HG03354 (cell line): ENCODE data around the gene NFS1.

ENCODE experiments used
- ATAC-seq: cut with Tn5 transposase; IDR thresholded peaks from one replicate; pipeline ENCODE4 v1.9.1; 2021; ENCODE audit warnings: mild to moderate bottlenecking; ENCODE audit not compliant: unreplicated experiment, poor library complexity, severe bottlenecking

Gene NFS1

GRCh38 chr20:35653430-35653734 is 45.8 kb downstream of the NFS1 start:
- ATAC-seq = no peak

- ATAC-seq = no peak
Observed at GRCh38 chr20:35652641-35653429, 46.3 kb downstream of the NFS1 start.

GRCh38 chr20:35651958-35652357 is 47.2 kb downstream of the NFS1 start:
- ATAC-seq = no peak

- ATAC-seq = no peak
Observed at GRCh38 chr20:35650632-35651031, 48.5 kb downstream of the NFS1 start.

GRCh38 chr20:35648836-35649235 is 50.3 kb downstream of the NFS1 start:
- ATAC-seq = no peak

- no peak for ATAC-seq
Observed at GRCh38 chr20:35644806-35645205, 54.3 kb downstream of the NFS1 start.

- no peak for ATAC-seq
Observed at GRCh38 chr20:35643045-35643444, 56.1 kb downstream of the NFS1 start.

GRCh38 chr20:35641743-35642142 is 57.4 kb downstream of the NFS1 start:
- no peak for ATAC-seq

- no peak for ATAC-seq
Observed at GRCh38 chr20:35640724-35641123, 58.4 kb downstream of the NFS1 start.

- ATAC-seq = no peak
Observed at GRCh38 chr20:35638751-35639150, 60.4 kb downstream of the NFS1 start.

- no peak for ATAC-seq
Observed at GRCh38 chr20:35637276-35637675, 61.9 kb downstream of the NFS1 start.

GRCh38 chr20:35636095-35636494 is 63.1 kb downstream of the NFS1 start:
- ATAC-seq = no peak

- no peak for ATAC-seq
Observed at GRCh38 chr20:35635652-35636051, 63.5 kb downstream of the NFS1 start.

- ATAC-seq = no peak
Observed at GRCh38 chr20:35632539-35633115, 66.5 kb downstream of the NFS1 start.

GRCh38 chr20:35630636-35631035 is 68.5 kb downstream of the NFS1 start:
- no peak for ATAC-seq

- no peak for ATAC-seq
Observed at GRCh38 chr20:35629427-35630145, 69.6 kb downstream of the NFS1 start.

GRCh38 chr20:35627121-35627520 is 72.0 kb downstream of the NFS1 start:
- no peak for ATAC-seq

GRCh38 chr20:35626386-35627001 is 72.7 kb downstream of the NFS1 start:
- no peak for ATAC-seq

GRCh38 chr20:35625584-35626385 is 73.4 kb downstream of the NFS1 start:
- ATAC-seq = no peak

- no peak for ATAC-seq
Observed at GRCh38 chr20:35621560-35621946, 77.6 kb downstream of the NFS1 start.
